Testis (tissue), 2 donors: ENCODE measurements around the gene CACNA2D4.

ENCODE experiments used
- POLR2A ChIP-seq: fragments of 450-650 bp; IDR thresholded peaks from one replicate; pipeline ENCODE4 v1.6.1; 2017; ENCODE audit warnings: antibody characterized with exemption, mild to moderate bottlenecking, moderate library complexity
- TF ChIP-seq, protein P1 (sequence below), 3 experiments: fragments of 450-650 bp in 2 of 3; fragments of 200-600 bp in 1 of 3; sonication (generic) in 1 of 3; IDR thresholded peaks; one replicate each; pipeline ENCODE4 v1.5.1; 2016 to 2019; ENCODE audit warnings: antibody characterized with exemption in 3 of 3, mild to moderate bottlenecking in 2 of 3, moderate library complexity in 1 of 3

DNA sequence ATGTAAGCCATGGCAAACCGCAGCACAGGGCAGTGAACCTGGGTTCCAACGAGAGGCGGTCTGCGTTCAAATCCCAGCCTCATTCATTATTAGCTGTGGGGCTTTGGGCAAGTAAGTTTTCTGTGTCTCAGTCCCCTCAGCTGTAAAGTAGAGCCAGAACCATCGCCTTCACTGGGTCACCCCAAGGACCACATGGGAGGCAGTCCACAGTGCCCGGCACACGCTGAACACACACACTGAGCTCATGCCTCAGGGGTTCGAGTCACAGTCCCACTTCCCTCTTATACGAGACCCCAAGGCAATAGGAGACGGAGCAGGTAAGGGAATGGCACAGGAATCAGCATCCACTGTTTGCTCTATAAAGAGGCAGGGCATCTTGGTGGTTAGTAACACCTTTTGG, 79.0 kb downstream of the CACNA2D4 start:
- TF ChIP-seq, protein P1, sequence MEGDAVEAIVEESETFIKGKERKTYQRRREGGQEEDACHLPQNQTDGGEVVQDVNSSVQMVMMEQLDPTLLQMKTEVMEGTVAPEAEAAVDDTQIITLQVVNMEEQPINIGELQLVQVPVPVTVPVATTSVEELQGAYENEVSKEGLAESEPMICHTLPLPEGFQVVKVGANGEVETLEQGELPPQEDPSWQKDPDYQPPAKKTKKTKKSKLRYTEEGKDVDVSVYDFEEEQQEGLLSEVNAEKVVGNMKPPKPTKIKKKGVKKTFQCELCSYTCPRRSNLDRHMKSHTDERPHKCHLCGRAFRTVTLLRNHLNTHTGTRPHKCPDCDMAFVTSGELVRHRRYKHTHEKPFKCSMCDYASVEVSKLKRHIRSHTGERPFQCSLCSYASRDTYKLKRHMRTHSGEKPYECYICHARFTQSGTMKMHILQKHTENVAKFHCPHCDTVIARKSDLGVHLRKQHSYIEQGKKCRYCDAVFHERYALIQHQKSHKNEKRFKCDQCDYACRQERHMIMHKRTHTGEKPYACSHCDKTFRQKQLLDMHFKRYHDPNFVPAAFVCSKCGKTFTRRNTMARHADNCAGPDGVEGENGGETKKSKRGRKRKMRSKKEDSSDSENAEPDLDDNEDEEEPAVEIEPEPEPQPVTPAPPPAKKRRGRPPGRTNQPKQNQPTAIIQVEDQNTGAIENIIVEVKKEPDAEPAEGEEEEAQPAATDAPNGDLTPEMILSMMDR (IDR thresholded peaks at IDR 0.05): no peak
- TF ChIP-seq POLR2A: no peak
